GM19239 (cell line): ENCODE data around the gene SRL.

Source experiments
- DNase-seq: peaks from one replicate; pipeline ENCODE4 v3.0.0; 2011; ENCODE audit warnings: low spot score; ENCODE audit not compliant: insufficient read length
- FAIRE-seq: peaks from 2 replicates; lab custom pipeline; 2011; peaks lifted over from hg19 to GRCh38; lab: Jason Lieb, UNC

SRL gene

DNA sequence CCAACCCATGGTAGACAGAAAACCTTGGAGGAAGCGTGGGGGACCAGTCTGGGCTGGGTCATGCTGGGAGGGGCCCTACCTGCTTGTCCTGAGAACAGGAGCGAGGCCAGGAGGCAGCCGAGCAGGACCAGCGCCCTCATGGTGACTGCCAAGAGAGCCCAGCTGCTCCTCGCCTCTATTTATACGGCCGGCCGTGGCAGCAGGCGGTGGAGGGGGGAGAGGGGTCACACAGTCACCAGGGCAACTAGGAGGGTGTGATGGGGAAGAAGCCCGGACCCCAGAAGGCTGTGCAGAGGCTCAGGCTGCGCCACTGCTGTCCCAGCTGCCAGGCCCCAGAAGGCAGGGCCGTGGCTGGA, at the start of gene SRL:
SRL (minus strand) TSS at position 153 of the 356 bp plus-strand sequence; CDS start at position 140, 13 bp downstream.
- FAIRE-seq (no peak), DNase-seq (no peak)

DNA sequence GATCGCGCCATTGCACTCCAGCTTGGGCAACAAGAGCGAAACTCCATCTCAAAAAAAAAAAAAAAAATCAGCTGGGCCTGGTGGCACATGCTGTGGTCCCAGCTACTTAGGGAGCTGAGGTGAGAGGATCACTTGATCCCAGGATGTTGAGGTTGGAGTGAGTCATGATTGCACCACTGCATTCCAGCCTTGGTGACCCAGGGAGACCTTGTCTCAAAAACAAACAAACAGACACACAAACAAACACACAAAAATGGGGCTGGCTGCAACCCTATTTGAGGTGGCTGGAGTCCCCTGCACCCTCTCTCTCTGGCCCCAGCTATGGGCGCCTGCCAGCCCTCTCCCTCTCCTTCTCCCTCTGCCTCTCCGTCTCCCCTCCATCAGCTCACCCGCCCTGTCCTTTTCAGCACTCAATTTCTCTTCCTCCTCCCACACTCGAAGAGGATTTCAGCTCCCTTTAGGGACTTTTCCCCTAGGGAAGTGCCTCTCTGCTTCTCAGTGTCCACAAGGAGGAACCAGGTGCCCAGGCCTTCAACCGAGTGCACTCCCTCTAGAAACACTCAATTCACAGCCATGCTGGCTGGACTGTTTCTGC, 48.5 kb upstream of the SRL start:
- no peak for FAIRE-seq
- DNase-seq, result no peak

DNA sequence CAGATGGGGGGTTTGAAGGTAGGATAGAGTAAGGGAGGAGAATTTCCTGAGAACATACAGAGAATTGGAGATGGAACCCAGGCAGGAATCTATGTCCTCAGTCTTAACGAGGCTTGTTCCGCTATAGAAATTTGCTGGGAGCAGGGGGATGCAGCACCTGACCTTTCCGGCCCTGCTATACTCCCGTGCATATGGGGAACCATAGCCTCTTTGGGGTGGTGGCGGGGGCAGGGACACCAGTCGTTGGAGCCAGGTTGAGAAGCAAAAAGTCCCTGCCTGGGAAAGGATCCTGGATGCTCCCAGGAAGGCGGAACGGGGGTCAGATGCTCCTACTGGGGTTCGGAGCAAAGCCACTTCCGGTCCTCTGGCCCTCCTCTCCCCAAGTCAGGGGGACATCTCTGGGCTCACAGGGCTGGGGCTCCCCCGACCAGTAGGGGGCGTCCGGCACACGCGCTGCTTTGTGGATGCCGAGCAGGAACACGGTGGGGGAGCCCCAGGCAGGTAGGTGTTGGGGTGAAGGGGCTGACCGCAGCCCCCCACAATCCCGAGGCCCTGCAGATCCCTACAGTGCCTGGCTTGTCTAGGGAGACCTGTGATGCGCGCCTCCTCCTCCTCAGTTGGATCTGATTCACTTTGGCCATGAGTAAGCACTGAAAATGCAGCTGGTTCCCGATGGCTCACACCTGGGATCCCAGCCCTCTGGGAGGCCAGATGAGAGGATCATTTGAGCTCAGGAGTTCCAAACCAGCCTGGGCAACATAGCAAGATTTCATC, 46.5 kb upstream of the SRL start:
- FAIRE-seq, result peak; percentile 89
- DNase-seq, result peak; percentile 94

DNA sequence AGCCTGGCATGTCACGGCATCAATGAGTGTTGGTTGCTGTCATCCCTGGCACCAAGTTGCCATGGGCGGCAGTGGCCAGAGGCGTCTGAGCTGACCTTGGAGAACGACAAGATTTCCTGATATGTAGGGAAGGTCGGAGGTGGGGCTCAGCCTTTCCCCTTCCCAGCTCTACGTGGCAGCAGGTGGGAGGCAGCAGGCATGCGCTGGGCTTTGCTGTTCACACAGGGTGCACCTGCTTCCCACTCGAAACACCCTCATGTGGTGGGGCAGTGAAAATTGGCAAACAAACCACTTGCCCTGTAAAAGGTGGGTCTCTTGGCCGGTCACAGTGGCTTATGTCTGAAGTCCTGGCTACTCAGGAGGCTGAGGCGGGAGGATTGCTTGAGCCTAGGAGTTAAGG, 43.3 kb upstream of the SRL start:
- FAIRE-seq (no peak), DNase-seq (no peak)

DNA sequence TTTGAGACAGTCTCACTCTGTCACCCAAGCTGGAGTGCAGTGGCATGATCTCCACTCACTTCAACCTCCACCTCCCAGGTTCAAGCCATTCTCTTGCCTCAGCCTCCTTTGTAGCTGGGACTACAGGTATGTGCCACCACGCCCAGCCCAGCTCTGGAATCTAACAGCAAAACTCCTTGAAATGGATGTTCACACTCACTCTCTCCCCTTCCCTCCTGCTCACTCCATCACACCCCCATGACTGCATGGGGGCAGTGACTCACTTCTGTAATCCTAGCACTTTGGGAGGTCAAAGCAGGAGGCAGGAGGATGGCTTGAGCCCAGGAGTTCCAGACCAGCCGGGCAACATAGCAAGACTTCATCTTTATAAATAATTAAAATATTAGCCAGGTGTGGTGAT, 42.1 kb upstream of the SRL start:
- no peak for FAIRE-seq
- DNase-seq, result no peak

DNA sequence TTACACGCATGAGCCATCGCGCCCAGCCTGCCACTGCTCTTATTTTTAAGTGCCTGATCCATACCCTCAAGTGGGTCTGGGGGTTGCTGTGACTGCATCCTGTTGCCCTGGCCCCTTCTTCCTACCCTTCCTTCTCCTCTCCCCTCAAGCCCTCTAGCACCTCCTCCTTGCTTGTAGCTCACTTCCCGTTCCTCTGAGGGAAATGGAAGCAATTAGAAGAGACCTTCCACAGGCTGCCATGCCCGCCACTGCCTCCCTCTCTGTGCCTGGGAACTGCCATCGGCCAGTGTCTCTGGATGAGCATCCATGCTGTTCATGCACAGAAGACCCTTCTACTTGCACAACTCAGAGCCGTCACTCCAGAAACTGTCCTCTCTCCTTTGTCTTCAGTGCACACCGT, 41.6 kb upstream of the SRL start:
- DNase-seq (no peak), FAIRE-seq (no peak)

DNA sequence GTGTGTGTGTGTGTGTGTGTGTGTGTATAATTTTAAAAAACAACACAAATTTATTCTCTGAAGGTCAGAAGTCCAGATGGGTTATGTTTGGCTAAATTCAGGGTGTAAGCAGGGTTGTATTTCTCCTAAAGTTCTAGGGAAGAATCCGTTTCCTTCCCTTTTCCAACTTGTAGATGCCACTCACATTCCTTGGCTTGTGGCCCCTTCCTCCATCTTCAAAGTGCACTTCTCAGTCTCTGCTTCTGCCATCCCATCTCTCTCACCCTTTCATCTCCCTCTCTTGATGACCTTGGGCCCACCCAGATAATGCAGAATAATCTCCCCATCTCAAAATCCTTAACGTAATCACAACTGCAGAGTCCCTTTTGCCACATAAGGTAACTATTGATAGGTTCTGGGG, 38.7 kb upstream of the SRL start:
- DNase-seq (no peak), FAIRE-seq (no peak)

DNA sequence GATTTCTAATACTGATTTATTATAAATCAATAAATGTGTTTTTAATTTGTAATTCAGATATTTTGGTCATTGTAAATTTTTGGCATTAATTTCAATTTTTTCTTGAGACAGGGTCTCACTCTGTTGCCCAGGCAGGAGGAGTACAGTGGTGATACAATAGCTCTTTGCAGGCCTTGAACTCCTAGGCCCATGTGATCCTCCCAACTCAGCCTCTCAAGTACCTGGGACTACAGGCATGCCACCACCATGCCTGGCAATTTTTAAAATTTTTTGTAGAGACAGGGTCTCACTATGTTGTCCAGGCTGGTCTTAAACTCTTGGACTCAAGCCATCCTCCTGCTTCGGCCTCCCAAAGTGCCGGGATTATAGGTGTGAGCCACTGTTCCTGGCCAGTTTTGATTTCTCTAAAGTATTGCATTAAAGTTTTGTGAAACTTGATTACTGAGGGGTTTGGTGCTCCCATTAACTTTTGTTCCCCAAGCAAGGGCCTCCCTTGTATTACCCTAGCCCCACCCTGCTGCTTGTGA, 36.2 kb upstream of the SRL start:
- FAIRE-seq, result no peak
- no peak for DNase-seq

DNA sequence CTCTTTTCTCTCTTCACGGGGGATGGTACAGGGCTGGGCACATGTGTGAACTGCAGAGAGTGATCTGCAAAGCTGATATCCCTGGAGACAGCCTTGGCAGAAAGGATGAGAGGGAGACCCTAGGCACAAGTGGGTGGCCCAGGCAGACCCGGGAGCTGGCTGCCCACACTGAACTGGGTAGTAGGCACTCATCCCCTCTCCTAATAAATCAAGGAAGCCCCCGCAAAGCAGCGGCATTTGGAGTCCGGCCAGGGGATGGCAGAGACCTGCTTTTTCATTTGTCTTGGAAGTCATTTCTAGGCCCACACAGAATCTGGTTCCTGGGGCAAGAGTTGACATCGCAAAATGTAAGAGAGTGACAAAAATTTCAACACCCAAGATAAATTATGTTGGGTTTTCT, 34.0 kb upstream of the SRL start:
- DNase-seq (no peak), FAIRE-seq (no peak)

DNA sequence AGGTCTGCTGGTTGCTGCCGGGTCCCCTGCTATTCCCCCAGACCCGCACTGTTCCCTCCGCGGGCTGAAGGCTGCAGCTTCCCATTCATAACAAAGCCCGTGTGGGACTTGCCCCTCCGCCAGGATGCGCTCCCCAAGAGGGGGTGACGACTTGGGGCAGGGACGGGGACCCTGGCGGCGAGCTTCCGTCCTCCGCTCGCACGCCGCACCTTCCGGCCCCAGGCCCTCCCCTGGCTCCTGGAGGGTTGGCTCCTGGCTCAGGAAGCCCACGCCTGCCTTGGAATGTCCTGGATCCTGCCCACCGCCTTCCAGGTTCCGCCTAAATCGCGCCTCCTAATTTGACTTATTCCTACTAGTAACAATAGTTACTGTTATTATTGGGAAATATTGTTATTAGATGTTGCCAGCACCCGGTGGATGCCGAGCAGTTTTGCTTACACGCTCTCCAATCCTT, 32.0 kb upstream of the SRL start:
- FAIRE-seq (no peak), DNase-seq (no peak)

DNA sequence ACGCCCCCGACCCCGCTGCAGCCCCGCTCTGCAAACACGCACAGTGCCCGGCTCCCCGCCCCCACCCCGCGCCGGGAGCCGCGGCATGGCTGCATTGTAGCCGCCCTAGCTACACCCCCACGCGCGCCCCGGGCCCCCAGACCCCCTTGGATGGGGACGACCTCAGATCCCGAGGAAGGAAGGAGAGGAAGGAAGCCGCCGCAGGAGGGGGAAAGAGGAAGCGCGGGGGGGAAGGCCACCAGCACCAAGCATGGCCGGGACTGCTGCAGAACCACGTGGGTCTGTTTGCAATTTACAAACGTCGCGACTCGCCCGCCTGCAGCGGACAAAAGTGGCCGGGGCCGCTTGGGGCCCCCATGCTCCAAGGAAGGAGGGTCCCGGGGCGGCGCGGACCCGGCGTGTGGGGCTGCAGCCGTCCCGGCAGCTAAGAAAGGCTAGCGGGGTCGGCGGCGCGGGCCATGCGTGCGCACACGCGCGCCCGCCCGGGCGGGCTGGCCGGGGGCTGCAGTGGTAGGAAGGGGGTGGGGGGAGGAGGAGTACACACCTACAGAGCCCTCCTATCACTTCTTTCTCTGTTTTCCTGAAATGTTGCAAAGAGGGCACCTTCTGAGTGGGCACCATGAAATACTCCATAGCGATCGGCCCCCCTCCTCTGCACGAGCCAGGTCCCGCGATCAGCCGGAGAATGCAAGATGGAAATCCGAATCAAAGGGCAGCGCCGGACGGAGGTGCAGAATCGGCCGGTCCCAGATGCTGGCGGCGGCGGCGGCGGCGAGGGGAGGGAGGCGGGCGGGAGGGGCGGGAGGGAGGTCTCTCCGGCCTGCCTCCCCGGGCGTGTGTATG, 30.5 kb upstream of the SRL start:
- FAIRE-seq (no peak), DNase-seq (peak; percentile 57)

DNA sequence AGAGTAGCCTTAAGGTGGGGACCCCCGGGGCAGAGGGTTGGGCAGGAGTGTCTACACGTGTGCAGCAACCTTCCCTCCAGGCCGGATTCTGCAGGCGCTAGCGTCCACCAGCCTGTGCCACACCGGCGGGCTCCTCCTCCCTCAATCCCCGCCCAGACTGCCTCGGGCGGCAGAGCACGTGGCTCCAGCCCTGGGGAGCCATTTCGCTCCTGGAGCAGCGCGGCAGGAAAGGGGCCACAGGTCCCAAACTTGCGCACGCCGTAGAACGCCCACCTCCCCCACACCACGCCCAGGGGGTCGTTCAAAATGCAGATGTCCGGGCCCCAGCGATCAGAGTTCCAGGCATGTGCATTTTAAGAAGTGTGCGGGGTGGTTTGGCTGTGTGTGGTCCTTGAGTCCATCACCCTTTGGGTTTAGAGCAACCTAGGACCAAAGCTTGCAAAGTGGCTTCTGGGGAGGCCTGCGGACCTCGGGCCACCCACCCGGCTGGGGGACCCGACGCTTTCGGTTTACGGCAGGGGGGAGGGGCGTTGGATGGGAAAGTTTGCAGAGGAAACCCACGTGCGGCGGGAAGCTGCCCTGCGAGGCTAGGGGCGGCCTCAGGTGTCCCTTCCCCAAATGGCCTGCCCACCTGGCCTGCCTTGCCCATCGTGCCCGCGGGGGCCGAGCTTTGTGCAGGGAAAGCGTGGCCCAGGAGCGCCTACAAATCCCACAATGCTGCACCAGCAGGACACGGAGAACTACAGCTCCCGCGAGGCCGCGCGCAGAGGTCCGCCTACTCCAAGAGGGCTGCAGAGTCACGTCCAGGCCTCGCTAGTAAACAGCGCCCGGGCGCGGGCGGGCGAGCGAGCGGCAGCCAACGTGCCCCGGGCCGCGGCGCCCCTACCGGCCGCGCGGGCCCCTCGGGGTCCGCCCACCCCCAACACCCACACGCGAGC, 29.6 kb upstream of the SRL start:
- DNase-seq (peak; percentile 94), FAIRE-seq (peak; percentile 89)

DNA sequence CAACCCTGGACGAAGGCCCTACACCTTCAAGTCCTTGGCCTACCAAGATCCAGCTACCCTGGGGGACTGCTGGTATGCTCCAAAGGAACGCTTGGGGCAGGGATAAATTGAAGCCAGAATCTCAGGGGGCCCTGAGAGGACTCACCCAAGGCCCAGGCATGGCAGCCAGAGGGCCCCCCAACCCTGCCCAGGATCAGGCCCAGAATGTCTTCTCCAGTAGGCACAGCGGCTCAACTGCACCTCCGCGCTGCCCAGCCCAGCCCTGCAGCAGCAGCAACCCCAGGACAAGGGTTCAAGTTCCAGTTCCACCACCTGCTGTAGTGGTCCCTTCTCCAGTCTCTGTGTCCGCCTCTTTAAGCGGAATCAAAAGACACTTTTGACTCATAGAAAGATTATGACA, 28.7 kb upstream of the SRL start:
- FAIRE-seq (no peak), DNase-seq (no peak)

DNA sequence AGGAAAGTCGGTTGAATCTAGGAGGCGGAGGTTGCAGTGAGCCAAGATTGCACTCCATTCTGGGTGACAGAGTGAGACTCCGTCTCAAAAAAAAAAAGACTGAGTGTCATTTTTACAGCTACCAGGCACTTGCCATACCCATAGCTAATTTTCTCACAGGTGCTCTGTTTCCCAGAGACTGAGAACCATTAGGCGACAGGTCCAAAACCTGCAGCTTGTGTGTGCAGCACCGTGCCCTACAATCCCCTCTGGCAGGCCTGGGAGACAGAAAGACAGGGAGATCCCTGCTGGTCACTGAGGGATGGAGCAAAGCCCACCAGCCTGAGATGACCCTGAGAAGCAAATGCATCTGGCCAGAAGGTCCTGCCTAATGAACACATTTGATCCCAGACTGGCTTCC, 28.2 kb upstream of the SRL start:
- FAIRE-seq (no peak), DNase-seq (no peak)

DNA sequence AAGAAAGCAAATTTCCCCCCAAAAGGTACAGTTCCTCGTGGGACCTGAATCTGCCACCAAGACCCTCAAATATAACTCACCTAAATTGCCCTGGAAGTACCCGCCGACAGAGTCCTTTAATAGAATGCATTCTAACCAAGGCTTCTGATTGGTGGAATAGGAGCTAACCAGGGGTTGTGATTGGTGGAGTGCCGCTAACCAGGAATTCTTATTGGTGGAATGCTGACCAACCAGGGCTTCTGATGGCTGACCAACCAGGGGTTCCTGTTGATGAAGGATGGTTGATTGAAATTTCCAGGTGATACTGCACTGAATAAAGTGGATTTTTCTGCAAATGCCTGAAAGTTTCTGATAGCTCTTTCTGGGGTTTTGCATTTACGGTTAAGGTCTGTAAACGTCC, 24.5 kb upstream of the SRL start:
- FAIRE-seq (no peak), DNase-seq (no peak)

DNA sequence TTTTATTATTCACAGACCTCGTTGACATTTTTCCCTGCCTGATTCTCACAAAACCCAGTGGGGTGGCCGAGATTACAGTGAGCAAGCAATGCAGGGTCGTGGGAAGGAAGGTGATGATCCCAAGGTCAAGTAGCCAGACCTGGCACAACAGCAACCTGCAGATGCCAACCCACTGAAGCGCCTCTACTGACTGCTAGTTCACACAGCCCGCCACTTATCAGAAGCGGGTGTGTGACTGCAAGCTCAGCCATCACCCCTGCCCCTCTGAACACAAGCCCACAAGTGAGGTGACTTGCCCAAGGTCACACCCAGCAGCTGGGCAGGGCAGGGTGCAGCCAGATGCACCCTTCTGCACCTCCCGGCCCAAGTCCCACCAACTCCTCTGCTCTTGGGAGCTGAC, 23.8 kb upstream of the SRL start:
- FAIRE-seq (no peak), DNase-seq (no peak)

DNA sequence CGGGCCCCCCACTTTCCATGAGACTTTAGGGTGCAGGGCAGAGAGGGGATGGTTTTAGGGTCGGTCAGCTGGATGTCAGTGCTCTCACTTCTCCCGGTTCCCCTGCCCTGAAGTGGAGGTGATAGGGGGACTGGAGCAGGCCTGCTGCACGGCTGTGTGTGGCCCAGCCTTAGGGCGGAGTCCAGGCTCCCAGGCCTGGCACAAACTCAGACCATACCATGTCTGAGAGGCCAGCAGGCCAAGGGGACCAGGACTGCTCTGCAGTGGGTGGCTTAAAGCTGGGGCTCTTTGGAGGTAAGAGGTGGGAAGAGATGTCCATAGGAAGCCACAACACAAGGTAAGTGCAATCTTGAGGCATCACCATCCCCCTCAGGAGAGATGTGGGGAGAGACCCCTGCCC, 22.7 kb upstream of the SRL start:
- FAIRE-seq, result no peak
- no peak for DNase-seq

DNA sequence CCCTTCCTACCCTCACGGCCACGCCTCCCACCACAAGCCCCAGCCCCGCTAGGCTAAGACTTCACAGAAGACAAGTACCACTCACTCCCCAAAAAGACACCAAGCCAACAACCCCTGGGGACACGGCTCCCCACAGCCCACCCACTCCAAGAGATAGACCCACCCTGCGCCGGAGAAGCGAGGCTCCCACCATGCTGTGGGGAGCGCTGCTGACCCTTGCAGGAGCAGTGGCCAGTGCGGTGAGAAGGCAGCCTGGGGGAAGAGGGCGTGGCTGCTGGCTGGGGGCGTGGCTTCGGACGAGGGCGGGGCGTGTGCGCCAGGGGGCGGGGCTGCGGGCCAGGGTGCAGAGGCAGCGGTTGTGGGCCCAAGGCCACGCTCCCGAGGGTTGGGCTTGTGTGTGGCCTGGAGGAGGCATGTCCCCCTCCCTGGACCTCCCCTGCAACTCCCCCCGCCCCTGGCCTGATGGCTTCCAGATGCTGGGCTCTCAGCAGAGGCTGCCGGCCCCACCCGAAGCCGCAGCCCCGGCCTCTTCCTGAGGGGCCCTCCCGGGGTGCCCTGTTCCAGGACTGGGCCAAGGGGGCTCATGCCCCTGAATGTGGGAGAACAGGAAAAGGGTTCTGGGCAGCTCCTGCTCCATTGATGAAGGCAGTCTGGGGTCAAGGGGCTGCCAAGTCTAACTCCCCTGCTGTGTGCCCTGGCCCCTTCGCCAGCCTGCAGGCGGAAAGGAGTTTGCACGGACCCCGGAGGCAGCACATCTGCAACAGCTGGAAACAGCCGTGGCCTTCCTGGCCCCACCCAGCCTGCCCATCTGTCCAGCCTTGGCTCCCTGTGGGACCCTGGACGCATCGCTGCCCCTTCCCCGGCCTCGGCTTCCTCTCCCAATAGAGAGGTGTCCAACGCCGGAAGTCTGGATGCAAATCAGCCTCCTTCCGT, 21.9 kb upstream of the SRL start:
- DNase-seq (no peak), FAIRE-seq (no peak)

DNA sequence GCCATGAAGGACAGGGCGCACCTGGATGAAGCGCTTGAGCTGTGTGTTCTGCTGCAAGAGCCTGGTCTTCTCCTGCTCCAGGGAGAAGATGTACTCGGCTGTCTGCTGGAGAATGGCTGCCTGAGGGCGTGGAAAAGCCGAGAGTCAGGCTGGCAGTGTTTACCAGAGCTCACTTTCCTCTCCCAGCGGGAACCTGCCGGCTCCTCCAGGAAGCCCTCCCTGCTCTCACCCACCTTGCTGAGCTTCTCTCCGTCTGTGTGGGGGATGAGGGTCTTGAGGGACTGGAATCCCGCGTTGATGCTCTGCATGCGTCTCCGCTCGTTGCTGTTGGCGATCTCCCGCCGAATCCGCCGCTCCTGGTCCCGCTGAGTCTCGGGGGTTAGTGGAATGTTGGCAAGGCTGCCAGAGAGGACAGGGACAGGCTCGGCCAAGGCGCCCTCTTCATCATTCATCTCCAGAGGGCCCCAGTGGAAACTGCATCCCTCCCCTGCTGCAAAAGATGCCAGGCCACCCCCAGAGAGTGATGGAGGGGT, 20.5 kb upstream of the SRL start:
- DNase-seq (no peak), FAIRE-seq (no peak)
